Measurements from ENCODE around the gene TBC1D2B. TPM values are rescaled to one million over a fixed set of nuclear protein-coding genes. Genes with fewer than 3 reads are reported as not detected.

The TBC1D2B gene
- total RNA-seq, 1 donor from 2014 or later, result 69.8 TPM

DNA sequence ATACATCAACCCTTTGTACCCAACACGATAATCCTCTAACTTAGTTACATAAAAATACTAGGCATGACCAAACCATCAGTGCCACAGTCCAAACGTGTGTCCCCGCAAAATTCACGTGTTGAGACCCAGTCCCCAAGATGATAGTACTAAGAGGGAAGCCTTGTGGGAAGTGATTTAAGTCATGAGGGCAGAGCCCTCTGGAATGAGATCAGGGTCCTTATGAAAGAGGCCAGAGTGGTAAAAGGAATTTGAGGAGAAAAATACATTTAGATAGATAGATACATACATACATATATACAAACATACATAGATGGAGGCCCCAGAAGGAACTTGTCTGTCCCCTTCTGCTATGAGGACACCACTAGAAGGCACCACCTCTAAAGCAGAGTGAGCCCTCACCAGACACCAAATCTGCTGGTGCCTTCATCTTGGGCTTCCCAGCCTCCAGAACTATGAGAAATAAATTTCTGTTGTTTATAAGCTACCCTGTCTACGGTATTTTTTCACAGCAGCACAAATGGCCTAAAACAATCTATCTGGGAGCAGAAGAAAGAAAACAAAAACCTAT lies 8.0 kb downstream of the TBC1D2B start:
- intact Hi-C loops (cut with DNase I), result no loop called here
- peaks cover 98% of the 10 kb centered on the region for H3K4me1 ChIP-seq
- no peaks in the 10 kb centered on the region for H3K36me3 ChIP-seq
- H3K27me3 ChIP-seq (ENCODE audit: low read depth), result no peaks in the 10 kb centered on the region
- ATAC-seq (no peak), DNase-seq (no peak)
- no peak overlapping the region for H3K4me3 ChIP-seq
- TF ChIP-seq, protein P1, sequence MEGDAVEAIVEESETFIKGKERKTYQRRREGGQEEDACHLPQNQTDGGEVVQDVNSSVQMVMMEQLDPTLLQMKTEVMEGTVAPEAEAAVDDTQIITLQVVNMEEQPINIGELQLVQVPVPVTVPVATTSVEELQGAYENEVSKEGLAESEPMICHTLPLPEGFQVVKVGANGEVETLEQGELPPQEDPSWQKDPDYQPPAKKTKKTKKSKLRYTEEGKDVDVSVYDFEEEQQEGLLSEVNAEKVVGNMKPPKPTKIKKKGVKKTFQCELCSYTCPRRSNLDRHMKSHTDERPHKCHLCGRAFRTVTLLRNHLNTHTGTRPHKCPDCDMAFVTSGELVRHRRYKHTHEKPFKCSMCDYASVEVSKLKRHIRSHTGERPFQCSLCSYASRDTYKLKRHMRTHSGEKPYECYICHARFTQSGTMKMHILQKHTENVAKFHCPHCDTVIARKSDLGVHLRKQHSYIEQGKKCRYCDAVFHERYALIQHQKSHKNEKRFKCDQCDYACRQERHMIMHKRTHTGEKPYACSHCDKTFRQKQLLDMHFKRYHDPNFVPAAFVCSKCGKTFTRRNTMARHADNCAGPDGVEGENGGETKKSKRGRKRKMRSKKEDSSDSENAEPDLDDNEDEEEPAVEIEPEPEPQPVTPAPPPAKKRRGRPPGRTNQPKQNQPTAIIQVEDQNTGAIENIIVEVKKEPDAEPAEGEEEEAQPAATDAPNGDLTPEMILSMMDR (IDR thresholded peaks at IDR 0.05), result no peak
- H3K9me3 ChIP-seq, result no peaks in the 10 kb centered on the region
- peak overlapping the region; percentile 74 for H3K27ac ChIP-seq

GRCh38 chr15:78069052-78069414 lies 8.5 kb downstream of the TBC1D2B start:
- H3K27ac ChIP-seq, result peak overlapping the region; percentile 74
- H3K27me3 ChIP-seq (ENCODE audit: low read depth), result no peaks in the 10 kb centered on the region
- H3K36me3 ChIP-seq, result no peaks in the 10 kb centered on the region
- H3K4me1 ChIP-seq, result peaks cover 98% of the 10 kb centered on the region
- no peak for ATAC-seq
- peak overlapping the region; percentile 15 for H3K4me3 ChIP-seq
- intact Hi-C loops (cut with DNase I), result no loop called here
- H3K9me3 ChIP-seq, result no peaks in the 10 kb centered on the region
- DNase-seq, result no peak
- TF ChIP-seq, protein P1 (IDR thresholded peaks at IDR 0.05), result no peak

- ATAC-seq (no peak), DNase-seq (no peak)
- H3K9me3 ChIP-seq, result no peaks in the 10 kb centered on the region
- TF ChIP-seq, protein P1 (IDR thresholded peaks at IDR 0.05), result no peak
- H3K4me1 ChIP-seq, result peaks cover 99% of the 10 kb centered on the region
- H3K36me3 ChIP-seq, result no peaks in the 10 kb centered on the region
- H3K4me3 ChIP-seq, result no peak overlapping the region
- peak overlapping the region; percentile 86 for H3K27ac ChIP-seq
- intact Hi-C loops (cut with DNase I), result no loop called here
- no peaks in the 10 kb centered on the region for H3K27me3 ChIP-seq (ENCODE audit: low read depth)
Observed at GRCh38 chr15:78067328-78068228, 9.9 kb downstream of the TBC1D2B start.

DNA sequence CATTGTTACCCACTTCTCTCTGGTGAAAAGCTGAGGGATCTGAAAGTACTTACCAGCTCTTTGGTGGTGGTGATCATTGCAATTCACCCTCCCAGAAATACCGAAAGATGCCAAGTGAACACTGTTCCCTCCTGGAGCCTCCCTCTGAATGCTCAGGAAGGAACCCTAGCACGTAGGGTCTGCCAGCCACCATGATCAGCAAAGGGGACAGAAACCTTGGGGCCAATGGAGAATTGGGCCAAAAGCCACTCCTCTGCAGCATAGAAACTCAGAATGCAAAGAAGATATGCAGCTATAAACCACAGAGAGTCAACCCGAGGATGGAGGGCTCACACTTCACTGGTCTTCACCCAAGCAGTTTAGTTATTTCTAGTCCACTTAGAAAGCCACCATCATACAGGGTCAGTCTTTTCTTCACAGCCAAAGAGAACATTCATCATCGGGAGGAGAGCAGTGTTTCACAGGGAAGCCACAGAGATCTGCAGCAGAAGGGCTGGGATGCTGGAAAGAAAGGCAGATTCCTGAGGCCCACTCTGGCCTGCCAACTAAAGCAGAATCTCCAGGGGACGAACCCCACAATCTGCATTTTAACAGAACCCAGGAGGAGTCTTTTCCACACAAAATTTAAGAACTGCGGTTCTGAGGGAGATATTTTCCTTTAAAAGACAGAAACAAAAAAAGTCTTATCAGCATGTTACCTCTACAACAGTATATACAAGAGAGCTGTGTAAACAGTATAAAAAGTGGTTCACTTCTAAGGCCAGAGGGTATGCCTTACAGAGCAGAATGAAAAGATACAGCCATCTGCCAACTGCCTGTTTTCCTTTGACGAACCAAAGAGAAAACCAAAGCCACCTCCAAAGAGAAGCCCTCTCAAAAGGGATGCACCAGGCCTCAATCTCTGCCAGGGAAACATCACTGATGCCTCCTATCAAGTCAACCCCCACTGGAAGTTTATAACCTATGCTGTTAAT lies 11.3 kb downstream of the TBC1D2B start:
- H3K9me3 ChIP-seq, result no peaks in the 10 kb centered on the region
- ATAC-seq (no peak), DNase-seq (no peak)
- peak overlapping the region; percentile 0 for H3K4me3 ChIP-seq
- TF ChIP-seq, protein P1 (IDR thresholded peaks at IDR 0.05), result no peak
- no peaks in the 10 kb centered on the region for H3K36me3 ChIP-seq
- H3K4me1 ChIP-seq, result peaks cover 99% of the 10 kb centered on the region
- H3K27me3 ChIP-seq (ENCODE audit: low read depth), result no peaks in the 10 kb centered on the region
- intact Hi-C loops (cut with DNase I), result no loop called here
- H3K27ac ChIP-seq, result peak overlapping the region; percentile 86

DNA sequence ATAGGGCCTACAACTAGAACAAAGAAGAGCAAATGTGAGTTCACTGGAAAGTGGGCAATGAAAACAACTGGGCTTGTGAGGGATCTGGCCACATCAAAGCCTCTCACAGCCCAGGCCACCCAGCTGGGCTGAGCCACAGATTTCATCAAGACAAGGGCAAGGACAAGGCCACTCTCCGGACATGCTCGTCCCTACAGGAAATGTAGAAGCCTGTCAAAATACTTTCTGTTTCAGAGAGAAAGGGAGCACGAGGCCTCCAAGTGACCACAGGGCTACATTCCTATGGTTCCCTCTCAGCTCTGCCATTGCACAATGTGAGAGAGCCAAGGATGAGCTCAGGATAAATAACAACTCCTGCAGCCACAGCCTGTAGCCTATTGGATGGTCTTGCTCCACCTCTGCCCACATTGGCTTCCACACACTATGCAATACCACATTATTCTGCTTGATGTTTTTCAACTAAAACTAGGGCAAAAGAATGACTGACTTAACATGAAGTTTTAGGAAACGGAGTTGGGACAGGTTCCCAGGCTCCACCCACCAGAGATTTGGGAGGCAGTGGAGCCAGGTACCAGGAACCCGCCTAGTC lies 12.1 kb downstream of the TBC1D2B start:
- intact Hi-C loops (cut with DNase I), result no loop called here
- Histone ChIP-seq H3K4me1 (peaks cover 98% of the 10 kb centered on the region), H3K27me3 (ENCODE audit: low read depth) (no peaks in the 10 kb centered on the region), H3K4me3 (peak overlapping the region; percentile 0), H3K9me3 (no peaks in the 10 kb centered on the region), H3K27ac (peak overlapping the region; percentile 86), H3K36me3 (no peaks in the 10 kb centered on the region)
- ATAC-seq, result peak; percentile 78 to 90
- DNase-seq, result peak; percentile 72
- TF ChIP-seq, protein P1 (IDR thresholded peaks at IDR 0.05), result no peak
